ENCODE results near the gene TFAP2C.
"Not testable (repeated sequence)": the region's sequence is repeated elsewhere in the genome, so short reads cannot be mapped to it uniquely, and the experiment has no call there.

Gene TFAP2C

DNA sequence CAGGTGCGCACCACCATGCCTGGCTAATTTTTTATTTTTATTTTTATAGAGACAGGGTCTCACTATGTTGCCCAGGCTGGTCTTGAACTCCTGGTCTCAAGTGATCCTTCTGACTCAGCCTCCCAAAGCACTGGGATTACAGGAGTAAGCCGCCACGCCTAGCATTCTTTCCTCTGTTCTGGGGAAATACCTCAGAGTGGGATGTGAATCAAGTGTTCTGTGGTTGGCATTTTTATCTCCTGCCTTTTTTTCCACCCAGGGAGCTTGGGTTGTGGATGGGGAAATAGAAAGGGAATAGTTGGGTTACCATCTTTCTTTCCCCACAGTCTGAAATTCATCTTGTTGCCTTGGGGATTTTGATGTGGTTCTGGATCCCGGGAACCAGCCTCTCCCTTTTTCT lies 24.1 kb downstream of the TFAP2C start:
- no peaks in the 10 kb centered on the region for H3K9me3 ChIP-seq (ENCODE audit: control insufficient read depth, insufficient read depth, low read depth, low read length)
- H3K36me3 ChIP-seq (ENCODE audit: control insufficient read depth, insufficient read depth, low read length) = peaks cover 1% of the 10 kb centered on the region; the same call in 1 of the 2 replicates
- no peak overlapping the region for H3K4me3 ChIP-seq (ENCODE audit: low read depth, low read length)
- no peak overlapping the region for H3K27ac ChIP-seq (ENCODE audit: low read depth, low read length)
- H3K9ac ChIP-seq (ENCODE audit: low read length) = no peak overlapping the region
- no peaks in the 10 kb centered on the region for H3K4me1 ChIP-seq (ENCODE audit: control insufficient read depth, insufficient read depth, low read length)
- no peaks in the 10 kb centered on the region for H3K27me3 ChIP-seq (ENCODE audit: control insufficient read depth, insufficient read depth, low read length)

- Histone ChIP-seq H3K9ac (ENCODE audit: low read length) (no peak overlapping the region), H3K36me3 (ENCODE audit: control insufficient read depth, insufficient read depth, low read length) (no peaks in the 10 kb centered on the region), H3K27me3 (ENCODE audit: control insufficient read depth, insufficient read depth, low read length) (no peaks in the 10 kb centered on the region), H3K4me3 (ENCODE audit: low read depth, low read length) (no peak overlapping the region), H3K27ac (ENCODE audit: low read depth, low read length) (no peak overlapping the region), H3K9me3 (ENCODE audit: control insufficient read depth, insufficient read depth, low read depth, low read length) (no peaks in the 10 kb centered on the region), H3K4me1 (ENCODE audit: control insufficient read depth, insufficient read depth, low read length) (no peaks in the 10 kb centered on the region)
Measured at GRCh38 chr20:56656632-56657031, 27.5 kb downstream of the TFAP2C start.

- Histone ChIP-seq H3K4me1 (ENCODE audit: control insufficient read depth, insufficient read depth, low read length) (no peaks in the 10 kb centered on the region), H3K4me3 (ENCODE audit: low read depth, low read length) (no peak overlapping the region), H3K9ac (ENCODE audit: low read length) (no peak overlapping the region), H3K9me3 (ENCODE audit: control insufficient read depth, insufficient read depth, low read depth, low read length) (no peaks in the 10 kb centered on the region), H3K36me3 (ENCODE audit: control insufficient read depth, insufficient read depth, low read length) (no peaks in the 10 kb centered on the region), H3K27me3 (ENCODE audit: control insufficient read depth, insufficient read depth, low read length) (no peaks in the 10 kb centered on the region), H3K27ac (ENCODE audit: low read depth, low read length) (no peak overlapping the region)
Measured at GRCh38 chr20:56657879-56658278, 28.8 kb downstream of the TFAP2C start.

- not testable (repeated sequence) for H3K9me3 ChIP-seq (ENCODE audit: control insufficient read depth, insufficient read depth, low read depth, low read length); H3K36me3 ChIP-seq (ENCODE audit: control insufficient read depth, insufficient read depth, low read length); H3K27me3 ChIP-seq (ENCODE audit: control insufficient read depth, insufficient read depth, low read length); H3K4me1 ChIP-seq (ENCODE audit: control insufficient read depth, insufficient read depth, low read length); H3K27ac ChIP-seq (ENCODE audit: low read depth, low read length); H3K9ac ChIP-seq (ENCODE audit: low read length); H3K4me3 ChIP-seq (ENCODE audit: low read depth, low read length)
Measured at GRCh38 chr20:56658341-56658947, 29.3 kb downstream of the TFAP2C start.

- no peaks in the 10 kb centered on the region for H3K9me3 ChIP-seq (ENCODE audit: control insufficient read depth, insufficient read depth, low read depth, low read length)
- no peaks in the 10 kb centered on the region for H3K36me3 ChIP-seq (ENCODE audit: control insufficient read depth, insufficient read depth, low read length)
- H3K27ac ChIP-seq (ENCODE audit: low read depth, low read length) = no peak overlapping the region
- H3K27me3 ChIP-seq (ENCODE audit: control insufficient read depth, insufficient read depth, low read length) = no peaks in the 10 kb centered on the region
- H3K9ac ChIP-seq (ENCODE audit: low read length) = no peak overlapping the region
- H3K4me1 ChIP-seq (ENCODE audit: control insufficient read depth, insufficient read depth, low read length) = no peaks in the 10 kb centered on the region; the same call in 1 of the 2 replicates
- H3K4me3 ChIP-seq (ENCODE audit: low read depth, low read length) = no peak overlapping the region
Measured at GRCh38 chr20:56663660-56664059, 34.6 kb downstream of the TFAP2C start.

- no peaks in the 10 kb centered on the region for H3K36me3 ChIP-seq (ENCODE audit: control insufficient read depth, insufficient read depth, low read length)
- no peak overlapping the region for H3K27ac ChIP-seq (ENCODE audit: low read depth, low read length)
- no peaks in the 10 kb centered on the region for H3K9me3 ChIP-seq (ENCODE audit: control insufficient read depth, insufficient read depth, low read depth, low read length)
- no peak overlapping the region for H3K4me3 ChIP-seq (ENCODE audit: low read depth, low read length)
- no peaks in the 10 kb centered on the region; the same call in 1 of the 2 replicates for H3K4me1 ChIP-seq (ENCODE audit: control insufficient read depth, insufficient read depth, low read length)
- no peaks in the 10 kb centered on the region for H3K27me3 ChIP-seq (ENCODE audit: control insufficient read depth, insufficient read depth, low read length)
- H3K9ac ChIP-seq (ENCODE audit: low read length) = no peak overlapping the region
Measured at GRCh38 chr20:56664796-56665195, 35.7 kb downstream of the TFAP2C start.

- H3K4me1 ChIP-seq (ENCODE audit: control insufficient read depth, insufficient read depth, low read length) = no peaks in the 10 kb centered on the region; the same call in 1 of the 2 replicates
Measured at GRCh38 chr20:56665806-56666205, 36.7 kb downstream of the TFAP2C start.

GRCh38 chr20:56673450-56673849 lies 44.3 kb downstream of the TFAP2C start:
- Histone ChIP-seq H3K4me1 (ENCODE audit: control insufficient read depth, insufficient read depth, low read length) (peaks cover 19% of the 10 kb centered on the region), H3K36me3 (ENCODE audit: control insufficient read depth, insufficient read depth, low read length) (no peaks in the 10 kb centered on the region), H3K9ac (ENCODE audit: low read length) (no peak overlapping the region), H3K27me3 (ENCODE audit: control insufficient read depth, insufficient read depth, low read length) (no peaks in the 10 kb centered on the region), H3K4me3 (ENCODE audit: low read depth, low read length) (no peak overlapping the region), H3K9me3 (ENCODE audit: control insufficient read depth, insufficient read depth, low read depth, low read length) (no peaks in the 10 kb centered on the region), H3K27ac (ENCODE audit: low read depth, low read length) (no peak overlapping the region)

More at GRCh38 chr20:56665806-56666205, 36.7 kb downstream of the TFAP2C start:
- no peaks in the 10 kb centered on the region for H3K27me3 ChIP-seq (ENCODE audit: control insufficient read depth, insufficient read depth, low read length)
- no peak overlapping the region for H3K9ac ChIP-seq (ENCODE audit: low read length)
- no peaks in the 10 kb centered on the region for H3K36me3 ChIP-seq (ENCODE audit: control insufficient read depth, insufficient read depth, low read length)
- H3K27ac ChIP-seq (ENCODE audit: low read depth, low read length) = no peak overlapping the region
- no peak overlapping the region for H3K4me3 ChIP-seq (ENCODE audit: low read depth, low read length)
- no peaks in the 10 kb centered on the region for H3K9me3 ChIP-seq (ENCODE audit: control insufficient read depth, insufficient read depth, low read depth, low read length)

DNA sequence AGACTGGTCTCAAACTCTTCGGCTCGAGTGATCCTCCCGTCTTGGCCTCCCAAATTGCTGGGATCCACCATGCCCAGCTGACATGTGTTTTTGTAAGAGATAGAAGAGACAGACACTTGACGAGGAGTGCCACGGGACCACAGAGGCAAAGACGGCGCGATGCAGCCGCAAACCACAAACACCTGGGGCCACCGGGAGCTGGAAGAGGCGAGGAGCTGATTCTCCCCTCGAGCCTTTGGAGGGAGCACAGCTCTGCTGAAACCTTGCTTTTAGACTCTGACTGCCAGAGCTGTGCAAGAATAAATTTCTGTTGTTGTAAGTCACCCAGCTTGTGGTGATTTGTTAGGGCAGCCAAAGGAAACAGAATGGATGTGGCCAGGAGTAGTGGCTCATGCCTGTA lies 46.9 kb downstream of the TFAP2C start:
- Histone ChIP-seq H3K36me3 (ENCODE audit: control insufficient read depth, insufficient read depth, low read length) (no peaks in the 10 kb centered on the region), H3K9me3 (ENCODE audit: control insufficient read depth, insufficient read depth, low read depth, low read length) (no peaks in the 10 kb centered on the region), H3K4me1 (ENCODE audit: control insufficient read depth, insufficient read depth, low read length) (peaks cover 19% of the 10 kb centered on the region), H3K27ac (ENCODE audit: low read depth, low read length) (no peak overlapping the region), H3K9ac (ENCODE audit: low read length) (no peak overlapping the region), H3K4me3 (ENCODE audit: low read depth, low read length) (no peak overlapping the region), H3K27me3 (ENCODE audit: control insufficient read depth, insufficient read depth, low read length) (no peaks in the 10 kb centered on the region)

- no peak overlapping the region for H3K27ac ChIP-seq (ENCODE audit: low read depth, low read length)
- peaks cover 19% of the 10 kb centered on the region for H3K4me1 ChIP-seq (ENCODE audit: control insufficient read depth, insufficient read depth, low read length)
- no peak overlapping the region for H3K9ac ChIP-seq (ENCODE audit: low read length)
- H3K4me3 ChIP-seq (ENCODE audit: low read depth, low read length) = no peak overlapping the region
- no peaks in the 10 kb centered on the region for H3K36me3 ChIP-seq (ENCODE audit: control insufficient read depth, insufficient read depth, low read length)
- no peaks in the 10 kb centered on the region for H3K27me3 ChIP-seq (ENCODE audit: control insufficient read depth, insufficient read depth, low read length)
- H3K9me3 ChIP-seq (ENCODE audit: control insufficient read depth, insufficient read depth, low read depth, low read length) = no peaks in the 10 kb centered on the region
Measured at GRCh38 chr20:56676679-56677078, 47.6 kb downstream of the TFAP2C start.

DNA sequence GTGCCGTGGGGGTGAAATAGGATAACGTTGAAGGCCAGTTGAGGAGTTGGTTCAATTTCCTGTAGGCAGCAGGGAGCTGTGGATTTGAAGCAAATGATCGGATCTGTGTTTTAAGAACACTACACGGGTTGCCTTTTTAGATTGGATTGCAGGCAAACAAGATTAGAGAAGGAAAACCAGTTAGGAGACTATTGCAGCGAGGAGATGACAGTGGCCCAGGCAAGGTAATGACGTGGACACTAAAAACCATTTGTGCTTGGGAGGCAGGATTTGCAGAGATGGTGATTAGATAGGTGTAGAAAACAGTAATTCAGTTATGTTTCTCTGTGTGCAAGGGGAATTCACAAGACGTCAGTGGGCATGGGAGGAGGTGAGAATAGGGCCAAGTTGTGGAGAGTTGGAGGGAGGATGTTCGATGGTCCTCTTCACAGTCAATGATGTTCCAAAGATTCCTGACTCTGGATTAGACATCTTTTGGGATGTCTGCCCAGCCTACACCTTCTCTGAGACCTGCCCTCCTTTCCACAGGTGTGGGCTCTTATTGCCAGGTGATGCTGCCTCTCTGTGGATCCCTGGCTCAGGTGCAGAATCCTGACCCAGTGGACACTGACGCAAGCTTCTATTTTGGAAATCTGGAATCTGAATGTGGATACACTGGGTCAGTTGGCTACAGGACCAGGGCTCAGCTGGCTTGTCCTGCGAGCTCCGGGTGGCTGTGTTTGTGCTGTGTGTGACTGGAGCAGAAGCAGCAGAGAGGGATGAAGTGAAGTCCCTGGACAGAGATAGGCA lies 54.2 kb downstream of the TFAP2C start:
- no peak overlapping the region for H3K9ac ChIP-seq (ENCODE audit: low read length)
- H3K4me1 ChIP-seq (ENCODE audit: control insufficient read depth, insufficient read depth, low read length) = no peaks in the 10 kb centered on the region
- H3K9me3 ChIP-seq (ENCODE audit: control insufficient read depth, insufficient read depth, low read depth, low read length) = no peaks in the 10 kb centered on the region
- no peak overlapping the region for H3K4me3 ChIP-seq (ENCODE audit: low read depth, low read length)
- no peaks in the 10 kb centered on the region for H3K27me3 ChIP-seq (ENCODE audit: control insufficient read depth, insufficient read depth, low read length)
- no peaks in the 10 kb centered on the region for H3K36me3 ChIP-seq (ENCODE audit: control insufficient read depth, insufficient read depth, low read length)
- no peak overlapping the region for H3K27ac ChIP-seq (ENCODE audit: low read depth, low read length)

Measured in HUES6 (cell line).